Cerebellar cortex (tissue), 1 donor: Measurements from ENCODE around the gene ARHGEF1.

Experiments
- DNase-seq: peaks from one replicate; pipeline ENCODE4 v3.0.0-alpha.2; 2015; ENCODE audit warnings: low spot score

Gene ARHGEF1

DNA sequence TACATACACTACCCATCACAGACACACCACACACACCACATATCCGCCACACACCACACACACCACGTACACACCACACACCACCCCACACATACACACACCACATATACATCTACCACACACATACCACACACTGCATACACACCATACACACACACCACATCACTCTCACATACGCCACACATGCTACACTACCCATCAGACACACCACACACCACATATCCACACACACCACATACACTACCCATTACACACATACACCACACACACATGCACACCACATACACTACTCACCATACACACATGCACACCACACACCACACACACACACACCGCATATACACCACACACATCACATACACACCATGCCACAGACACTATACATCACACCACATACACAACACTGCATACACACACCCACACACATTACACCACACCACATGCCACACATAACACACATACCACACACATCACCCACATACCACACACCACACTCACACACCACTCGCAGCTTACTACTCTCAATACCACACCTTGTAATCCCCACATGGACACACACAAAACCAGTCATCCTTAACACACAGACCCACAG lies 35.8 kb downstream of the ARHGEF1 start:
- DNase-seq = no peak

DNA sequence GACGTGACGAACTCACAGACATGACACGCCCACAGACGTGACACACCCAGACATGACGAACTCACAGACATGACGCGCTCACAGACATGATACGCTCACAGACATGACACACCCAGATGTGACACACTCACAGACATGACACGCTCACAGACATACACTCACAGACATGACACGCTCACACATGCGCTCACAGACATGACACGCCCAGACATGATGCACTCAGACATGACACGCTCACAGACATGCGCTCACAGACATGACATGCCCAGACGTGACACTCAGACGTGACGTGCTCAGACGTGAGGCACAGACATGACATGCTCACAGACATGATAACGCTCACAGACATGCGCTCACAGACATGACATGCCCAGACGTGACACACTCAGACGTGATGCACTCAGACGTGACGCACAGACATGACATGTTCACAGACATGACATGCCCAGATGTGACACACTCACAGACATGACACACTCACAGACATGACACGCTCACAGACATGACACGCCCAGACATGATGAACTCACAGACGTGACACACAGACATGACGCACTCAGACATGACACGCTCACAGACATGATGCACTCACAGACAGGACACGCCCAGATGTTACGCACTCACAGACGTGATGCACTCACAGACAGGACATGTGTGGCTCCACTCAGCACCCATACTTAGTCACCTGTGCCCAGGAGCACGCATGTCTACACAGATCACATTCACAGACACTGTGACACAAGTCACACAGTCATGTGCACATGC lies 37.1 kb downstream of the ARHGEF1 start:
- DNase-seq = no peak

DNA sequence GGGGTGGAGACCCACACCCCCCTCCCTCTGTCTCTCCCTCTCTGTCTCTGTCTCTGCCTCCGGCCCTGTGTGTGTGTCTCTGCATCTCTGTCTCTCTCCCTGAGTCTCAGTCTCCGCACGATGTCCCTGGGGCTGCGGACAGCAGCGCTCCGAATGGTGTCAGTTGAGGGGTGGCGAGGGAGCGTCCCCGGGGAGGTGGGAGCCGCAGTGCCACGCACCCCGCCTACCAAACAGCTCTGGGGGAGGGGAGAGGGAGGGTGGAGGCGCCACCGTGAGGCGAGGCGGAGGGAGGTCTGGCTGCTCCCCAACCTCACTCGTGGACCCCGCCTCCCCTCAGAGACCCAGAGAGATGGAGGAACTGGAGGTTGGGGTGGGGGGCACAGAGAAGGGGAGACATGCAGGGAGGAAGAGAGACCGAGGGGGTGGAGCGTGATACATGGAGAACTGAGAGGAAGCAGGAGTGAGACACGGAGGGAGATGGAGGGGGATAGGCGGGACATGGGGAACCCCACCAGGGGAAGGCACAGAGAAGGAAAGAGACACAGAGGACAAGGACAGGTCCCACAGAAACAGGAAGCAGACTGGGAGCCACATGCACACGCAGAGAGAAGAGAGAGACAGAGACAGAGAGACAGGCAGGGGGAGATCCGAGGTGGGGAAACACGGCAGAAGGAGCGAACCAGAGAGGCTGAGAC lies 38.0 kb downstream of the ARHGEF1 start:
- DNase-seq = no peak

DNA sequence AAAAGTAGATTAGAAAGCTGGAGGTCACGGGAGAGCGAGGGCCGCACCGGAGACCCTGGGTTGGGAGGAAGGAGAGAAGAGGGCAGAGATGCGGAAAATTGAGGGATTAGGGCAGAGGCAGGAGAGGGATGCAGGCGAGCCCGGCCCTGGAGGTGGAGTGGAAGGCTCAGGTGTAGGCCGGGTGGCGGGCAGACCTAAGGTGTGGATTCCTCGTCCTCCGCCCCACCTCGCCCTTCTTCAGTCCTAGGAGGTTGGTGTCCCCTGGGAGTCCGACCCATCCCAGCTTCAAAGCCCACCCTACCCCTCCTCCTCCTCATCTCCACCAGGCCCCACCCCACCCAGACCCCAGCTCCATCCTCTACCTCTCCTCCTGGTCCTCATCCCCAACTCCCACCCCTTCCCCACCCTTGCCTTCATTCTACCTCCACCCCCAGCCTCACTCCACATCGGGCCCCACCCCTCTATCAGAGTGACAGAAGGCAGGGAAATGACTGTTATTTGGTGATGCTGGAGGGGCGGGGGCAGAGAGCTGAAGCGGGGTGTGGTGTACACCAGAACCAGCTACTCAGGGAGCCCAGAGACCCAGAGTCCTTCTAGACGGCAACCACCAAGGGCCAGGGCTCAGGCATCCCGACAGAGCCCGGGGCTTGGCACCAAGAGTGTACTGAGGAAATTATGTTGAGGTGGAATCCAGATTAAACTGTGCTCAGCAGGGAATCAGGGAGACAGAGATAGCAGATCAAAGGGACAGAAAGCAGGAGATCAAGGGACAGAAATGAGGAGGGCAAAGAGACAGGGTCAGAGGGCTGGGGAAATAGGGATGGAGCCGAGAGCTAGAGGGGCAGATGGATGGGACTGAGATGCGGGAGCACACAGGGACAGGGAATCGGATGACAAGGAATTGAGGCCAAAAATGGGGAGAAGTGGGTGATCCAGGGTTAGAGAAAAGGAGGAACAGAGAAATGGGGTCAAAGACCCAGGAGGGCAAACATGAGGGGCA lies 38.9 kb downstream of the ARHGEF1 start:
- no peak for DNase-seq

DNA sequence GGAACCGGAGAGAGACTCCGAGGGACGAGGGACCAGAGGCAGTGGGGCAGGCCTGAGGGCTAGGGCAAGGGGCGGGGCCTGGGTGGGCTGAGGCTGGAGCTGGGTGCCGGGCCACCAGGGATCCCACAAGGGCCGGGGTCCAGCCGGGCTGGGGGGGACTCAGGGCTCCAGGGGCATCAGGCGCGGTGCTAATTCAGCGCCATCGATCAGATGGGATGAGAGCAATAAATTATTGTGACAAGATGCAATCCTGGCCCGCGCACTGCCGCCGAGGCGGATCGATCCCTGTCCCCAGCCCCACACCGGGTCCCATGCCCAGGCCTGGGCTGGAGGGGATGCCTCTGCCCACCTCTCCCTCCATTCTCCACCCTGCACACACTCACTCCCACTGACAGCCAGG lies 39.6 kb downstream of the ARHGEF1 start:
- no peak for DNase-seq

- no peak for DNase-seq
These were observed 40.2 kb downstream of the ARHGEF1 start for GRCh38 chr19:41923045-41923788.

- DNase-seq = no peak
These were observed 41.5 kb downstream of the ARHGEF1 start for GRCh38 chr19:41924151-41925145.

GRCh38 chr19:41925208-41926003 lies 42.4 kb downstream of the ARHGEF1 start:
- DNase-seq = no peak

DNA sequence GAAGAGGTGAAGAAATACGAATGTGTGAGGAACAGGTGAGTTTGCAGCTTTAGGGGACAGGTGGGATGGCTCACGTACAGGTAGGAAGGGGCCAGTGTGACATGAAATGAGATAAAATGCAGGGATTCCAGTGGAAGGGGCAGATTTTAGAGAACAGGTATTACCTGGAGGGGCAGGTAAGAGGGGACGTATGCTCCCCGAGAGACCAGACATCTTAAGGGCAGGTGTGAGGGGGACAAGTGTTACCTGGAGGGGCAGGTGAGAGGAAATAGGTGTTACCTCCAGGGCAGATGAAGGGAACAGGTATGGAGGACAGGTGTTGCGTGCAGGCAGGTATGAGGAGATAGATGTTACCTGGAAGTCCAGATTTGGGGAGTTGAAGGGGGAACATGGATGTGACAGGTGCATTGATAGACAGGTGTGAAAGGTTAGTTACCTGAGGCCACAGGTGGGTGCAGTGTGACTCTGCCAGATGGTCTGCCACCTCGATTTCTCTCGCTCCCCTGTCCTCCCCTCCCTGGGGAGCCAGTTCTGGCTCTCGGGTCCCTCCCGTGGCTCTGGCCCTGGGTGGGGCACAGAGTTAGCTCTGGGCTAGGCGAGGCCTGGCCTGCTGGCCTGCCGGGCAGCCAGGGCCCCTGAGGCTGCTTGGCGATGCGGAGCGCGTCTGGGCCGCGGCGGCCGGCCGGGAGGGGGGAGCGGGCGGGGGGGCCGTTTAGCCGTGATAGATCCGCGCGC lies 43.2 kb downstream of the ARHGEF1 start:
- no peak for DNase-seq

GRCh38 chr19:41926763-41927496 lies 43.9 kb downstream of the ARHGEF1 start:
- DNase-seq = no peak

DNA sequence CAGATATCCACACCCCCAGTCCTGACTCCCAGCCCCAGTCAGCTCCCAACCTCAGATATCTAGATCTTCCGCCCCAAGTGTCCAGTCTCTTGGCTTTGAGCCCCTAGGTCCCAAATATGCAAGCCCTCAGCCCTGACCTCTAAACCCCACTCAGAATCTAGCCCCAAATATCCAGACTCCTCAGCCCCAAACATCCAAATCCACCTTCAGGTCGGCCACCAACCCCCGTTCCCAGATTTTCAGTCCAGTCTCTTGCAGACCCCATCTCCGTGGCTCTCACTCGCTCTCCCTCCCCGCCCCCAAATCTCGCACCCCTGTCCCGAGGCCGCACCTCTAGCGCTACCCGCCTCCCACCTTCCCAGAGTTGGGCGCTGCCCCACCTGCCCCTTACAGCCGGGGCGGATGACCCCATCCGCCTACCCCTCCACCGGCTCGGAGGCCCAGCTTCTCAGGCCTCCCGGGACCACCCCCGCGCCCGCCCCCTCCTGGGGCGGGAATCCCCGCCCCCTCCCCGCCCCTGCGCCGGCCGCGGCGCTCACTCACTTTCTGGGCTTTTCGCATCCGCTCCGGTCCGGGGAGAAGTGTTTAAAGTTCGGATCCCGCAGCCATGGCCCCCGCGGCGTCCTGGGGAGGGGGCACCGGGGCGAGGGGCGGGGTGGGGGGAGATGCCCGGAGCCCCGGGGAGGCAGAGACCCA lies 44.7 kb downstream of the ARHGEF1 start:
- no peak for DNase-seq

DNA sequence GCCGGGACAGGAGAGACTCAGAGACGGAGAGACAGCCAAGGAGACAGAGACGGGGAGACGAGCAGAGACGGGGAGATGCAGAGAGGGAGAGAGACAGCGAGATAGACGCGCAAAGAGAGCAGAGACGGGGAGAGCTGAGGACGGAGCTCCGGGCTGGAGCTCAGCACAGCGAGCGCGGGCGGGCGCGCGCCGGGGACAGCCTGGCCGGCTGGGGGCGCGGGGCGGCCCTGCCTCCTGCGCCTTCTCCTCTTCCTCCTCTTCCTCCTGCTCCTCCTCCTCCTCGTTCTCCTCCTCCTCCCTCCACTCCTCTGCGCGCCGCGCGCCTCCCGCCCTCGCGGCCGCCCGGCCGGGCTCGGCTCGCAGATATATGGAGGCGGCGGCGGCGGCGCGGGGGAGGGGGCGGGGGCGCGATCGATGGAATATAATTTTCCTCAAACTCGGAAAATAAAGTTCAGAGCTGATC lies 45.3 kb downstream of the ARHGEF1 start, which contains the start of gene ERFL:
TSS of gene ERFL (minus strand) at position 229 of the 463 bp plus-strand sequence. CDS start 15,530 bp downstream, outside the sequence.
- DNase-seq = no peak

DNA sequence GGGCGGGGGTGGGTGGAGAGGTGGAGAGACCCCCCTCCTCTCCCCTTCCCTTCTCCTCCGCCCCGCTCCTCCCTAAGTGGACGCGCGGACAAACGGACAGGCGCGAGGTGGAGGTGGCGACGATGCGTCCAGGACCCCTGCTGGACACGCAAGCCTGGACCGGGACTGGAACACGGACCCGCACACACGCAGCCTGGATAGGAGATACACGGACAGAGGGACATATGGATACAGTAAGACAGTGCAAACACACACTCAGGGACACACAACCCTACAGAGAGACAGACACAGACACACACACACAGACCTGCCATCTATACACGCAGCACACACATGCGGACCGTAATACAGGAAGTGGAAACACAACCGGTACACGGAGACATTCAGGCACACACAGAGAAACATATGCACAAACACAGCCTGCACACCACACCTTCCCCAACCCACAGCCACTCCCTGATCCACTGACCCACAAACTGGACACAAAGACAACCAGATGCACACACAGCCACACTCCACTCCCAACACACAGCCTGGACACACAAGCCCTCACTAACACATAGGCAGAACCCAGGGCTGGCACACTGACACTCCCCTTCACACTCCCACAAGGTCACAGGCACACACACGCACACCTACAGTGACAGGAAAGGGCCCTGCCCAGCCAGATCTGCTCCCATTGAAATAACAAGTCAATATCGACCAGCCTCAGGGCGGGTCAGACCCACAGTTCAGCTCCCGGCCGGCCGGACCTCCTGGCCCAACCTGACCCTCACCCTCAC lies 46.0 kb downstream of the ARHGEF1 start:
- no peak for DNase-seq

DNA sequence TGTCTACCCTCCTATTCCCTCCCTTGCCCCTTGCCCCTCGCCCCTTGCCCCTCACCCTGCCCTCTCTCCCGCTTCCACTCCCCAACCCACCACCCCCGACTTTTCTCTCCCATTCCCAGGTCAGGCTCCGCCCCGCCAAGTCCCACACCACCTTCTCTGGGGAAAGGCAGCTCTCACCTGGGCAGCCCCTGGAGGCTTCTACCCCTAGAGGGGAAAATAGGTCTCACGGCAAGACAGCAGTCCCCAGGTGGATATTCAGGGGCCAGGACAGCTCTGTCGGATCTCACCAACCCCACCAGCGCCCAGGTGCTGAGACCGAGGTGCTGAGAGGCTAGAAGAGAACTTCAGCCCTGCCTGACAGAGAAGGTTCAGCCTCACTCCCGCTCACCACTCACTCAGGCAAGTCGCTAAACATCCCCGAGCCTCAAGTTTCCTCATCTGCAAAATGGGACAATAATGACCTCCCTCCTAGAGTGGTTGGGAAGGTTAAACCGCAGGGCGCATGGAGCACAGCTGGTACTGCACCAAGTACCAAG lies 46.6 kb downstream of the ARHGEF1 start:
- DNase-seq = no peak

DNA sequence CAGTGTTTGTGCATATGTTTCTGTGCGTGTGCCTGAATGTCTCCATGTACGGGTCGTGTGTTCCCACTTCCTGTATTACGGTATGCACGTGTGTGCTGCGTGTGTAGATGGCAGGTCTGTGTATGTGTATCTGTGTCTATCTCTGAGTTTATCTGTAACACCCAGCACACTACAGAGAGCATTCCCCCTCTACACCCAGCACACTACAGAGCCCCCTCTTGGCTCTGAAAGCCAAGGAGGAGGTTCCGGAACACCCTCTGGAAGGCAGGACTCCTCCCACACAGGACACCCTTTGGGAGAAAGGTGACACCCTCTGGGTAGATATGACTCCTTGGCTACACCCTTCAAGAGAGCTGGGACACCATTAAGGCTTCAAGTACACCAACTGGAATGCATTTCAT lies 47.3 kb downstream of the ARHGEF1 start:
- DNase-seq = no peak
